ENCODE data around the gene C1QTNF1.

The C1QTNF1 gene

GRCh38 chr17:79093270-79093669 lies 69.3 kb downstream of the C1QTNF1 start:
- DNase-seq (ENCODE audit: low spot score) = no peak

DNA sequence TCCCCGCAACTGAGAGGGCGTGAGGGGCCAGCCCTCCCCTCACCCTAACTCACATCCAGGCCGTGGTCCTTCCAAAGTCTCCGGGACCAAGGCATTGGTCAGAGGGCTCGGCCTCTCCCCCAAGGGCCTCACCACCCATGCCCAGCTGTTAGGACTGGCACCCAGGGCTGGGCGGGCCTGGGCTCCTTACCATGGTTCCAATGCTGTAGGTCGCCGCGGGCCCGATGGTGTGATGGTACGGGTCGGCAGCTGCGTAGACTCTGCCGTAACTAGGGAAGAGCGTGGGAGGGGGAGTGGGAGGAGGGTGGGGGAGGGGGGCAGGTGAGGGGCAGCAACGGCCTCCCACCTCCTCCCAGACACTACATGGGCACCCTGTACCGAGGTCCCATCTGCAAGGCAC lies 70.3 kb downstream of the C1QTNF1 start:
- no peak for DNase-seq (ENCODE audit: low spot score)

DNA sequence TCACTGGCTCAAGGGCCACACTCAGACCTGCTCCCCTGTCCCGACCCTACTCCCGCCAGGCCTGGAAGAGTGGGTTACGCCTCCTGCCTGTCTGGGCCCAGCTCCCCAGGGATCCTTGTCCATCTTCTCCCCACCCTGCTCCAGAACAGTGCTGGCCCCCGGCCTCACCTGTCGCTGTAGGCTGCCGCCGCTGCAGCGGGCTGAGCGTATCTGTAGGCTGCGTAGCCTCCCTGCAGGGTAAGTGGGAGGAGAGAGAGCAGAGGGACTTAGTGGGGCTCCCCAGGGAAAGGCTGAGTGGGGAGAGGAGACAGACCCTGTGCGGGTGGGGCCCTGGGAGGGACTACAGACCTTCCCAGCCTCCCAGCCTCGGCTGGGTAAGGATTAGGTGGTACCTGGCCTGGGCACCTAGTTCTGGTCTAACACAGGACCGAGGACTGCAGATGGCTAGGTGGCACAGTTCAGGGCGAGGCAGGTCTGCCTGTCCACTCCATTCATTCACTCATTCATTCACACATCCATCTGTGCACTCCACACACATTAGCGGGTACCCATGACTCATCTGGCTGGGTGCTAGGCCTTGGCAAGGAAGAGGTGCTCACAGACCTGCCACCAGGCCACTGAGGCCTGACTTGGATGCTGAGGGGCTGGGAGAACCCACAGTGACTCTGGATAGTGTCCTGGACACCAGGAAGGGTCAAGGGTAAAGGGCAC lies 71.5 kb downstream of the C1QTNF1 start:
- no peak for DNase-seq (ENCODE audit: low spot score)

- no peak for DNase-seq (ENCODE audit: low spot score)
These were observed 72.5 kb downstream of the C1QTNF1 start for GRCh38 chr17:79096477-79096876.

DNA sequence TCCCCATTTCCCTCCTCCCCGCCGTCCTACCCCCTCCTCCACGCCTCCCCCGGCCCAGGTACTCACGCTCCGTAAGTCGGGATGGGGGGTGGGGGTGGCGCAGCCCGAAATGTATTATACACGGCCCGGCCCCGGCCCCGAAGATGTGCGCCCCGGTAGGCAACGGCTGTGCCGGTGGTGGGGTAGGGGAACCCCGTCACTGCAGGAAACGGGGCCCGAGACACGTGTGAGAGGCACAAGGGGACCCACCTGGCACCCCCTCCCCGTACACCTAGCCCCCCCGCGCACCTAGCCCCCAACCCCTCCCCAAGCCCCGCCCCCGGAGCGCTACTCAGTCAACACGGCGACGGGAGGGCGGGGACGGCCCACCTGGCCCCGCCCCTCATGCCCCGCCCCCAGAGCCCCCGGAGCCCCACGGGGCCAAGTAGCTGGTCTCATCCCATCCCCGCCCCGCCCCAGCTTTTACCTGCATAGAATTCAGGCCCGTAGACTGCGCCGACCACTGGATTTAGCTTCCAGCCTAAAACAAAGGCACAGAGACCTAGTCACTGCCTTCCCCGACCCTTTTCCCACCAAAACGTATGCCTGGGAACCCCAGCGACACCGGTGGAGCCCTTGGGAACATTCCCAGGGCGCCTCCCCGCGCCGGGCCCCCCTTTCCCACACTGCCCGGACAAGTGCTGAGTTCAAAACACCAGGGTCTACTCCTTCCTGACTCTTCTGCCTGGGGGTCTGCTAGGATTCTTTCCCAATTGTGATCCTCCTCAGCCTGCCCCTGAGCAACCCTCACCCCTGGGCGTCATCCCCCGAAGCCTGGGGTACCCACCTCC lies 73.5 kb downstream of the C1QTNF1 start:
- DNase-seq (ENCODE audit: low spot score) = no peak

GRCh38 chr17:79098282-79098867 lies 74.4 kb downstream of the C1QTNF1 start:
- DNase-seq (ENCODE audit: low spot score) = no peak
